Cortex of kidney (tissue), 1 donor: ENCODE results near the gene ZFAND6.

ENCODE experiments used
- DNase-seq: peaks from one replicate; lab custom pipeline; 2025; lab: John Stamatoyannopoulos, UW

Gene ZFAND6

DNA sequence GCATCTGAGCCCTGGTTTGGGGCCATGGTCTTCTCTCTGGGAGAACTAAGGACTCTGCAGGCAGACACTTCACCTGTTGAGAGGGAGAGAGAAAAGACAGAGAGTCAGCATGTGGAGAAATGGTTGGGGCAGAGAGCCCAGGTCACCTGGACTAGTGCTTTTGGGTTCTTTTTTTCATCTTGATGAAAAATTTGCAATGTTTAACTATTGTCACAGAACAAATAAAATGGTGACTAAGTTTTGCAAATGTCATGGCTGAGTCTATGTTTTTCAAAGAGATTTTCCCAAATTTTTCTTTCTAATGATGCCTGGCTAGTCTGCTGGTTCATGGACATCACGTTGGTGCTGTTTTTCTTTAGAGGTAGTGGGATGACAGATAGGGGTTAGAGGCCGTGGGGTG is 111.1 kb downstream of the ZFAND6 start:
- DNase-seq, result no peak

DNA sequence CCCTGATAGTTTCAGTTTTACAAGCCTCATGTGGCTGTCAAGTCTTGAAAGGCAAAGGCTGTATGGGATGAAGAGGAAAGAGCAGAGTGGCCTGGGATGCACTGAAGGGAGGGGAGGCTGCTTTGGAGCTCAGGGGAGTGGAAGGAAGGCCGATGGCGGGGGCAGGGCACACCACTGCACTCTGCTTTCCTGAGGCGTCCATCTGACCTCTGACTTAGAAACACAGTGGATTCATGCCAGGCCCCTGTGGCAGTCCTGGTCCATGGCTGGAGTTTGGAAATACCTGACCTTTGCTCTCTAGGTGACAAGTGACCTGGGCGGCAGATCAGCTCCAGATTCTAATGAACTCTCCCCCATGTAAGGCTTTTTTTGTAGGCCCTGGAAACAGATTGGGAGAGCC is 112.3 kb downstream of the ZFAND6 start:
- DNase-seq, result no peak

DNA sequence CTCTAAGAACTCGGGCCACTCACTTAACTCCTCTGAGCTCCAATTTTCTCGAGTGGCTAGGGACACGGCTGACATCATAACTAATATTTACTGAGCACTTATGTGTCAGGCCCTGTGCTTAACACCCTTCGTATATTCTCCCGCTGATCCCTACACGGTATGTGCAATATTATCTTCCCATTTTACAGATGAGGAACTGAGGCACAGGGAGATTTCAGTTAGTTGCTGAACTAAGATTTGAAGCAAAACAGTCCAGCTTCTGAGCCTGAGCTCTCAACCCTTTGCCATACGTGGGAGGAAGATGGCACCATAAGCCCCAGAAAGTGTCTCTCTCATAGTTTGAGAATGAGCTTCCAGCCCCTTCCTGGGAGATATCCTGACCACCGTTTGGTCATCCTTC is 112.9 kb downstream of the ZFAND6 start:
- DNase-seq, result no peak

DNA sequence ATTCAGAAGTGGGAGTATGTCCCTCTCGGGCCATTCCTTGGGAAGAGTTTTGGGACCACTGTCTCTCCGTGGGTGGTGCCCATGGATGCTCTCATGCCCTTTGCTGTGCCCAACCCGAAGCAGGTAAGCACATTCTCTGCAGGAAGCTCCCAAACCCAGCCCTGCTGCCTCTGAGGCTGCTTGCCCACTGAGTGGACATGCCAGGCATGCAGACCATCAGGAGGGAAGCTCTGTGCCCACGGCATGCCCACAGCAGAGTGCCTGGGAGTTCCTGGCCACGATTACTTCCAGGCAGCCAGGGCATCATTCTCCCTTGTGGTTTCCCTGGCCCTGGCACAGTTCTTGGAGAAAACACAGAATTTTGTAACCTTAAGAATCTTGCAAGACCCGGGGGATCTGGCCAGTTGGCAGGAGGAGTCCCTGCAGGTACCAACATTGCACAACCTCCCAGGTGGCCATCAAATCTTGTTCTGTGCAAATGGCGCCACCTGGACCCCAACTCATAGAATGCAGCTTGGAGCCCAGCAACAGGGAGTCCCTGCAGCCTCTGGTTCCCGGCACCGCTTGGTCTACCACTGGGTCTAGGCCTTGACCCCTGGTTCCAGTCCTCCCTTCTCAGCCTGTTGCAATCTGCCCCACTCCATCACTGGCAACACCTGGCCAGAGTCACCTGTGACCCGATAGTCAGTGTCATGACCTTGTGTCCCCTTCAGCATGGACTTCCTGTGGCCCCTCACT is 113.7 kb downstream of the ZFAND6 start:
- DNase-seq, result no peak

DNA sequence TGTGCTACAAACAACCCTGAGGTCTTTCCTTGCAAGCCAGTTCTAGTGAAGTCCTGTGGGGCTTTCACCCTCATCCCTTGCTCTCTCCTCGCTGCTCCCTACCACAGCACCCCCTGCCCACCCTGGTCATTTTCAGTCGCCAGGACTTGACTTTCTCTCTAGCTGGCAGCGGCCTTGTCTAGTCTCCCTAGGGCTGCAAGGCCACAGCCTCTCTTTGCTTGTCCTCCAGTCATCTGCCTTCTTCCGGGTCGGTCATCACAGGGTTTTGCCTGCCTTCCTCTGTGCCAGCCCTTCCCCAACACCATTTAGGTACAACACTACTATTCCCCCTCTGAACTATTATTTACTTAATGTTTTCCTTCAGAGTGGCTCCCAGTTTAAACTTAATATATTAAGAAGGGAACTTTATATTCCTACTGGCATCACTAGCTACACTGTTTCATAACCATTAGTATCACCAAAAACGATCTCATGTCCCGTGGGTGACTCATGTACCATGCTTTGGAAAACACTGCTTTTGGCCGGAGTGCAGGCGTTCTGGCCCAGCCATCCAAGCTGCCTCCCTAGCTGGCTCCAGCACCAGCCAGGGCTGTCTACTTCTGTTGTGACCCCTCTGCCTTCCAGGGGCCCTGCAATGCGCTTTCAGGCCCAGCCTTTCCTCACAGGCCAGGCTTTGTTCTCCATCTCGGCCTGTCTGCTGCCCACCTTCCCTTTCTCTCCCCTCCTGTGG is 114.7 kb downstream of the ZFAND6 start:
- DNase-seq, result no peak

DNA sequence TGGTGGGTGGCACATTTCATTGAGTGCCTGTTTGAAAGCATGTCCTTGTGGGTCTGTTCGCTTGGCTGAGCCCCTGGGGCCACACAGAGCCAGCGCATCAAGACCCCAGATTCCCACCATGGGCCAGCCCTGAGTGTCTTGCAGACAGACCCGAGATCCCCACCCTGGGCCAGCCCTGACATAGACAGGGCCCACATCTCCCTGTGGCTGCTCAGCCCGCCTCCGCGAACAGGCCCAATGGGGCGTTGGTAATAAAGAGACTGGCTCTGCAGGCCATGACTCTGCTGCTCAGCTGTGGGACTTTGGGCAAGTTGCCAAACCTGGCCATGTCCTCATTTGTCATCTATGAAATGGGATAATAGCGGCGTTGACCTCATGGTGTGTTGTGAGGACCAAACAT is 116.0 kb downstream of the ZFAND6 start:
- no peak for DNase-seq

DNA sequence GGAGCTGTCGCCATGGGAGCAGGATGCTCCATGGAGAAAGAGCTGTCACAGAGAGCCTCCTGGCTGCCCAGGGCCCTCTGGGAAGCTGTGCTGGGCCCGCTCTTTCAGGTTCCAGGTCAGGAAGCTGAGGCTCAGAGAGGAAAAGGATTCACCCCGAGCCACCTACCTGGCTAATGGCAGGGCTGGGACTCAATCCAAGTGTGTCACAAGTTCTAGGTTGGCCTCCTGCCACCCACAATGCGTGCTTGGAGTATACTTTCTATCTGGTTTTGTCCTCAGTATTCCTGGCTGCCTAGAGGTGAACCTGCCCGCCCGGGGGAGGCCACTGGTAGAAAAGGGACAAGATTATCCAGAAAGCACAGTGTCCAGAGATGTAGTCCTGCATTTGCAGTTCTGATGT is 117.0 kb downstream of the ZFAND6 start:
- no peak for DNase-seq

DNA sequence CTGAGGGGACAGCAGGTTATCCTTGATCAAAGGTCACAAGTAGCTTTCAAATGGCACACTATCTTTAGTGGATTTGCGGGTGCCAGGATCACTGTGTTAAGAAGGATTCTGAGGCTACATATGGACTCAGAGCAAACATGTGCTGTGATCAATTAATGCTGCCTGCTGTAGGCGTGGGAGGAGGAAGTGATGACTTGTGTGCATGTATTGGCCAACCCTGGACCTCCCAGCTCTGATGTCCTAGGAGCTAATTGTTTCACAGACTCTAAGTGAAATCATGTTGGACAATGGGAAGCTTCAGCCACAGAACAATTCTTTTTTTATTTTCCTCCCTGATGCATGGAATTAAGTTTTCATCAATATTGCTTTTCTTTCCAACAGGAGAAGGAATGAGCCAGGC is 117.7 kb downstream of the ZFAND6 start:
- DNase-seq, result no peak

DNA sequence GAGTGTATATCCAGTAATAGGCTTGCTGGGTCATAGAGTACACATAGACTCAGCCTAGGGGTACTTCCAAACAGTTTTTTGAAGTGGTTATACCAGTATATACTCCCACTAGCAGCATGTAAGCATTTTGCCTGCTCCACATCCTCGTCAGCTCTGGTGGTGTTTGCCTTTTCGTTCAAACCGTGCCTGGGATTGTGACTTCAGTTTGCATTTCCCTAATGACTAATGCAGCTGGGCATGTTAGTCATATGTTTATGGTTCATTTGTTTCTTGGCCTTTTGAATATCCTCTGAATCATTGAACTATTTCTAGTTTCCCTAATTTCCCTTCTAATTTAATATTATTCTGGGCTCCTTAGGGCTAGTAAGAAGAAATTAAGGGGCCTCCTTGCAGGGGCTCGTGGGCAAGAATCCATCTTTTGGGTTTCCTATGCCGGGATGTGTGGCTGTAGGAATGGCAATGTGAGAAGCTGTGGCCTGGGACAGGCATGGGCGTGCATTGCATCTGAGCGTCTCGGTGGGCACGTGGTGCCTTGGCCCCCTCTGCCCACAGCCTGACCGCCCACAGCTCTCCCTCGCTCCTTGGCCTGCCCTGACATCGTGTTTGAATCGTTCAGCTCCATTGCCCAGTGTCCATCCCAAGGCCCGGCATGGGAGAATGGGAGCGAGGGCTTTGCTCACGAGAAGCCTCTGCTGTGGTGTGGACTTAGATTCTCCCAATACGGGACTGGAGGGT is 119.7 kb downstream of the ZFAND6 start:
- DNase-seq, result no peak

DNA sequence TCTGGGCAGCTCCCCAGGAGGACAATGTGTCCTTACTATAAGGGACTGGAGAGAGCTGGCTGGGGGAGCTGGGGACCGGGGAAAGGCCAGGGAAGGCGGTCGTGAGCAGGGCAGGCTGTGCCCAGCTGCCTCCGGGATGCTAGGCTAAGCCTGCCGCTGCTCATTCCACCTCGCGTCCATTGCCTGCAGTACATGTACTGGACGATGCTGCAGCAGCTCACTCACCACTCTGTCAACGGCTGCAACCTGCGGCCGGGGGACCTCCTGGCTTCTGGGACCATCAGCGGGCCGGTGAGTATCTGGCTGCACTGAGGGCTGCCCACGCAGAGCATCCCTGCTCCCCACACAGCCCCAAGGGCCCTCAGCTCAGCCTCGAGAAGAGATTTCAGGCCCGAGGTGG is 120.5 kb downstream of the ZFAND6 start:
- no peak for DNase-seq

DNA sequence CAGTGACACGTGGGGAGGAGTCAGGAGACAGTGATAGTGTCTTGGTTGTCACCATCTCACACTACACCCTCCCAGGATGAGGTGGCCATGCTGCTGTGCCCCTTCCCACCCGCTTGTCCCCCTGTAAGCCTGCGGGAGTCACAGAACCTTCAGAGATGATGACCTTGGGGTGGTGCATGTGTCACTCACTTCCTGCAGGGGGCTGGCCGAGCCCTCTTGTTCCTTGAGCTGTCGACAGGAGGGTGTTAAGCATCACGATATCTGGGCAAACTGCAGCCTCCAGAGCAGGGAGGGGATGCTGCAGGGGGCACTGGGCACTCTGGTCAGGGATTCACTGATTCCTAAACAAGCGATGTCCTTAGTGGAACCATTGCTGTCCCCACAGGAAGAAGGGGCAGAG is 121.0 kb downstream of the ZFAND6 start:
- DNase-seq, result no peak

DNA sequence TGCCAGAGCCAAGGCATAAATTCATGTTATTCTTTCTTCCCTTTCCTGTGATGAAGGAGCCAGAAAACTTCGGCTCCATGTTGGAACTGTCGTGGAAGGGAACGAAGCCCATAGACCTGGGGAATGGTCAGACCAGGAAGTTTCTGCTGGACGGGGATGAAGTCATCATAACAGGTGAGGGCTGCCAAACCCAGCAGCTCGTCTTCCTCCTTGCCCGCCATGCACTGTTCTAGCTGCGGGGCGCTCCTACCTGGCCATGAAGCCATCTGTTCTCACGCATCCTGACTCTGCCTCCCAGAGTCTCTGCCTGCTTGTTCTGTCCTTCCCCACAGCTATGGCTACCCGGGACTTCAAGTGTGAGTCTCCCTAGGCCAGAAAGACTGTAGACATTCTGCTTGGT is 121.5 kb downstream of the ZFAND6 start:
- no peak for DNase-seq

DNA sequence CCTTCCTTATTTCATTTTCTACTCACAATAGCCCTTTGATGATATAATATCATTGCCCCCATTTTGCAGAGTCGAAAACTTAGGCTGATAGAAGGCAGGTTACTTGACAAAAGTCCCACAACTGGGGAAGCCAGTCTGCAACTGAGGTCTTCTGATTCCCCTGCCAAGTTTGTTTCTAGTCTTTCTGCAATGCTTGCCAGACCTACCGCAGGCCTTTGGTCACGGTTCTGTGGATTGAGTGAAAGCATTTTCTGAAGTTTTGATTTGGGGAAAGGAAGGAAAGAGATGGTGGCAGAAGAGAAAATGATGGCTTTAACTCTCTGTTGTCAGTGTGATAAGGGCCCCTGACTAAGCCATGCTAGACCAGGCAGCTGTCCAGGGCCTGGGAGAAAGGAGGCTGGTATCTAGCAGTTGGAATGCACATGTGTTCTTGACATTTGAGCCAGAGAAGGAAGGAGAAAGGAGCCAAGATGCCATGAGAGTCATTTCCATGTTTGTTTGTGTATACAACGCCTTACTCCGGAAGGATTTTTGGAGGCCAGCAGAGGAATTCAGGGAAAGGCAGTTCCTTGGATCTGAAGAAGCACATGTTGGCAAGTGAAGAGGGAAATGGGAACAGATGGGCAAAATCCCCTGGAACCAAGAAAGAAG is 123.3 kb downstream of the ZFAND6 start:
- no peak for DNase-seq

DNA sequence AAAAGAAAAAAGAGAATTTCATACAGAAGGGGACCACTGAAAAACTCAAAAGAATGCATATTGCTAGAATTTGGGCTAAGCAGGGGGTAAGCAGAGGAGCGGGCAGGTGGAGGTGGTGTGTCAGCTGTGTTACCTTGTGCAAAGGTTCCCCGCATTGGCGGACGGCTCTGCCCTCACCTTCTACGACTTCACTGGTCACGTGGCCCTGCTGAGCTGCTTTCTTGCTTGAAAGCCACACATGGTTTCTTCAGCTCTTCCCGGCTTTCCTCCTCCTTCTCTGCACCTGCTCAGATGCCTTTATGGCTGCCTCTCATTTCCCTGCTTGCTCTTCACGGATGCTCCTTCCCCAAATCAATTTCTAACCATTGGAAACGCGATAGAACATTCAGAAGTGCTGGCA is 123.8 kb downstream of the ZFAND6 start:
- DNase-seq, result no peak

DNA sequence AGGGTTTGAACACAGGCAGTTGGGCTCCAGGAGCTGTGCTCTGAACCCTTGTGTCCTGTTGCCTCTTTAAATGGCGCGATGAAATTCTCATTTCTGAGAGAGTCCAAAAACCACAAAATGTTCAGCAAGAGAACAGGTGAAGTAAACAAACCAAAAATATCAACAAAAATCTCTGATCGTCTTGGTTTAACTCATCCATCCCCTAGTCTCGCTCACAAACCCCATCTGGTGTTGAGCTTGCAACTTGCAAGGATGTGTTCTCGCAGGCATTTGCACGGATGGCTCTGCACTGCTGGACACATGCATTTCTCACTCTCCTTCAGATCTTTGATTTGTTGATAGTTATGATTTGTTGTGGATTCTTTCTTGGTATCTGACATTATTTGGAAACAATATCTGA is 124.4 kb downstream of the ZFAND6 start:
- no peak for DNase-seq

DNA sequence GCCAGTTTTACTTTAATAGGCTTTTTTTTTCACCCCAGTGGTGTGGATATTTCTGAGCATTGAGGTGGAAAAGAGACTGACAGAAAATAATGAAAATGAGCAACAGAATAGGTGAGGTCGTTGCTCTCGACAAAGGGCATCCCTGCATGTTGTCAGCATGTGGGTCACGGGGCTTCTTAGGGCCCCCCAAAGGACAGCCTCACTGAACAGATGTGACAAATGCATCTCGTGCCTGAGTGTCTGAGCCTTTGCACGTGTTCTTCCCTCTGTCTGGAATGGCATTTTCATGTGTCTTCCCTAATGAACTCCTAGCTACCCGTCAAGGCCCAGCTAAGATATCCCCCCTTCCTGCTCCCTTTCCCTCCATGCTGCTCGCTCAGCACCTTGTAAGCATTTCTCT is 125.1 kb downstream of the ZFAND6 start:
- DNase-seq, result no peak

DNA sequence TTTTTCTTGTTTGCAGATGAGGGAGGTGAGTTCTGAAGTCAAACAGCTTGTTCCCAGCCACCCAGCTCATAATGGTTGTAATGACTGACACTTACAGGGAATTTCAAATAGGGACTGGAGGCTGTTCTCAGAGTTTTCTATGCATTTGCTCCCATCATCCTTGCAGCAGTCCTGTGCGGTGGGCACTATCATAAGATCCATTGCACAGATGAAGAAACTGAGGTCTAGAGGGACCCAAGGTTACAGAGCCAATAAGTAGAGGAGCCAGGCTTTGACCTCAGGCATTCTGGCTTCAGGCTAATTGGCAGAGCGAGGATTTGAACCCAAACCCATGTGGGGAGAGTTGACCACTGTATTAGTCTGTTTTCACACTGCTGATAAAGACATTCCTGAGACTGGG is 125.7 kb downstream of the ZFAND6 start:
- no peak for DNase-seq

DNA sequence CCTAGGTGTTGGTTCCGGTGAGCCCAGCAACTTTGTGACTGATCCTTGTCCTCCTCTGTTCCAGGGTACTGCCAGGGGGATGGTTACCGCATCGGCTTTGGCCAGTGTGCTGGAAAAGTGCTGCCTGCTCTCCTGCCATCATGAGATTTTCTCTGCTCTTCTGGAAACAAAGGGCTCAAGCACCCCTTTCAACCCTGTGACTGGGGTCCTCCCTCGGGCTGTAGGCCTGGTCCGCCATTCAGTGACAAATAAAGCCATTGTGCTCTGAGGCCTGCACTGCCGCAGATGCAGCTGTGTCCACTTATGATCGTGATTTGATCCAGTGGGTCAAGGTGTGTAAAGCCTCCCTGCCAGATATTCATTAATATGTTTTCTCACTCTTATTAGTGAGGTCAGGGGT is 126.6 kb downstream of the ZFAND6 start:
- DNase-seq, result no peak

DNA sequence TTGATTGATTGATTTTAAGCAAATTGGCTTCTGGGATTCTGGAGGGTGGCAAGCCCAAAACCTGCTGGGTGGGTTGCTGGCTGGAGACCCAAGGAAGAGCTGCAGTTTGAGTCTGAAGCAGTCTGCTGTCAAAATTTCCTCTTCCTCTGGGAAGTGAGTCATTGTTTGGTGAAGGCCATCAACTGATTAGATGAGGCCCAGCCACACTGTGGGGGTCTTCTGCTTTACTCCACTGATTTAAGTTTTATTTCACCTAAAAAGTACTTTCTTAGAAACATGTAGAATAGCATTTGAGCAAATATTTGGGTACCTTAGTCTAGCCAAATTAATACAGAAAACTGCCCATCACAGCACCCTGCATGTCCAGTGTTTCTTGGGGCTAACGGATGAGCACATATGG is 127.1 kb downstream of the ZFAND6 start:
- DNase-seq, result no peak
